ENCODE measurements around the gene MRPS23.

Gene MRPS23

DNA sequence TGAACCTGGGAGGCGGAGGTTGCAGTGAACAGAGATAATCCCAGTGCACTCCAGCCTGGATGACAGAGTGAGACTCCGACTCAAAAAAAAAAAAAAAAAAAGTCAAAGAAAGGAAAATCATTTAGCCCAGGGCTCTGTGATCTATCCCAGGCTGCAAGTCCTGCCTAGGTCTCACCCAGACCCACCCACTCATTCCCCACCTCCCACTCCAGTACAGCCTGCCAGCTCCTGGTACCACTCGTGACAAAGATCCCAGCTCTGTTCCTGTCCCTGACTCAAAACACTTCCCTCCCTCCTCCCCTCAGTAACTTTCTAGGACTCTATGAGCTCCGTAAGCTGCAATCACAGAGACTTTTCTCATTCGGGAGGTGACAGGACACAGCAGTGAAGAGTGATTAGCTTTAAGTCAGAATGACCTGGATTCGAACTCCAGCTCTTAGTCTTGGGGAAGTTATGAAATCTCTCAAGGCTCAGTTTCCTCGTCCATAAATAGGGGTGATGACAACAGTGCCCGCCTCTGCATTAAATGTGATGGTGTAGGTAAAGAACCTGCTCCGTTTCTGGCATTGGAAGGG lies 28.0 kb upstream of the MRPS23 start:
- no peak for DNase-seq (ENCODE audit: low read depth)
- TF ChIP-seq, protein P1, sequence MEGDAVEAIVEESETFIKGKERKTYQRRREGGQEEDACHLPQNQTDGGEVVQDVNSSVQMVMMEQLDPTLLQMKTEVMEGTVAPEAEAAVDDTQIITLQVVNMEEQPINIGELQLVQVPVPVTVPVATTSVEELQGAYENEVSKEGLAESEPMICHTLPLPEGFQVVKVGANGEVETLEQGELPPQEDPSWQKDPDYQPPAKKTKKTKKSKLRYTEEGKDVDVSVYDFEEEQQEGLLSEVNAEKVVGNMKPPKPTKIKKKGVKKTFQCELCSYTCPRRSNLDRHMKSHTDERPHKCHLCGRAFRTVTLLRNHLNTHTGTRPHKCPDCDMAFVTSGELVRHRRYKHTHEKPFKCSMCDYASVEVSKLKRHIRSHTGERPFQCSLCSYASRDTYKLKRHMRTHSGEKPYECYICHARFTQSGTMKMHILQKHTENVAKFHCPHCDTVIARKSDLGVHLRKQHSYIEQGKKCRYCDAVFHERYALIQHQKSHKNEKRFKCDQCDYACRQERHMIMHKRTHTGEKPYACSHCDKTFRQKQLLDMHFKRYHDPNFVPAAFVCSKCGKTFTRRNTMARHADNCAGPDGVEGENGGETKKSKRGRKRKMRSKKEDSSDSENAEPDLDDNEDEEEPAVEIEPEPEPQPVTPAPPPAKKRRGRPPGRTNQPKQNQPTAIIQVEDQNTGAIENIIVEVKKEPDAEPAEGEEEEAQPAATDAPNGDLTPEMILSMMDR (IDR thresholded peaks at IDR 0.05; ENCODE audit: control insufficient read depth, extremely low read depth, insufficient read depth): no peak
- H3K4me3 ChIP-seq (ENCODE audit: low read depth, low read length): no peak overlapping the region

DNA sequence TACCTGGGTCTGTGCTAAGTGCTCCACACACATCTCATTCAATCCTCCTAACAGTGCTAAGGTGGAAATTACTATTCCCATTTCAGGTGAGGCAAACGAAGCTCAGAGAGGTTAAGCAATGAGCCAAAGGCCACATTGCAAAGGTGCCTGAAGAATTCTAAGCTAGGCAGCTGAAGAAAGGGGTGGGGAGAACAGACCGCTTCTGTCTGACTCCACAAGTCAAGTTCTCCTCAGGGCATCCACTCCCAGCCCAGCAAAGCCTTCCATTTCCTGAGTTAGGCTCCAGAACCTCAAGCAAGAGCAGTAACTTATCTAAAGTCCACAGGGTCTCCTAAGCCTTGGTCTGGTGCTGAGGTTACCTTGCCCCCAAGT lies 27.0 kb upstream of the MRPS23 start:
- H3K4me3 ChIP-seq (ENCODE audit: low read depth, low read length): no peak overlapping the region
- TF ChIP-seq, protein P1 (IDR thresholded peaks at IDR 0.05; ENCODE audit: control insufficient read depth, extremely low read depth, insufficient read depth): no peak
- no peak for DNase-seq (ENCODE audit: low read depth)

DNA sequence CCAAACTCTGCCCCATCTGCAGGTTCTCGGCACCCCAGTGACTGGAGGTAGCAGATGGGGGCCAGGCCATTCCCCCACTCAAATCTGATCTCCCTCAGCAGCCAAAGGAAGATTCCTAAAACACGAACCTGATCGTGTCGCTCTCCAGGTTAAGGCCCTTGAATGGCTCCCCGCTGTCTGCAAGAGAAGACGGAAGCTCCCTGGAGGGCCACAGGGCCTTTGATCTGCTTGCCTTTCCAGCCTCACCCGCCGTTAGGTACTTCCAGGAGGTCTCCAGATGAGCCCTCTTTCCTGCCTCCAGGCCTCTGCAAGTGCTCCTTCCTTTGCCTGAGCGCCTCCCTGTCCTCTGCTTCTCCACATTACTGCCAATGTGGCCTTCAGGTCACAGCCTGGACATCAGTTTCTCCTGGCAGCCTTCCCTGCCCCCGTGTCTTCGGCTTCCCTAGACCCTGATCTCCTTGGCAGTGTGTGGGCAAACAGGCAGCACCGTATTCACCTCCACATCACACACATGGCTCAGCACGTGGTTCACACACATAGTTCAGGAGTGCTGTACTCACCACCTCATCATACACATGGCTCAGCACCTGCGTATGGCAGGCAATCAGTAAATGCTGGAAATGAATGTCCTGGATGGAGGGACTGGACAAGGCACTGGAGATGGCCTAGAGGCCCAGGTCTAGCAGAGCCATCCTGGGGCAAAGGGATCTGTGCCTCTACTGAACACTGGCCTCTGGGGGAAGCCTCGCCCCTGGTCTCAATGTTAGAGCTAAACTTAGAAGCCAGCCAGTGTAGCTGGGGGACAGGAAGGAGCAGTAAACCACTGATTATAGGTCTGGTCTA lies 26.4 kb upstream of the MRPS23 start:
- TF ChIP-seq, protein P1 (IDR thresholded peaks at IDR 0.05; ENCODE audit: control insufficient read depth, extremely low read depth, insufficient read depth): no peak
- no peak for DNase-seq (ENCODE audit: low read depth)
- H3K4me3 ChIP-seq (ENCODE audit: low read depth, low read length): no peak overlapping the region

DNA sequence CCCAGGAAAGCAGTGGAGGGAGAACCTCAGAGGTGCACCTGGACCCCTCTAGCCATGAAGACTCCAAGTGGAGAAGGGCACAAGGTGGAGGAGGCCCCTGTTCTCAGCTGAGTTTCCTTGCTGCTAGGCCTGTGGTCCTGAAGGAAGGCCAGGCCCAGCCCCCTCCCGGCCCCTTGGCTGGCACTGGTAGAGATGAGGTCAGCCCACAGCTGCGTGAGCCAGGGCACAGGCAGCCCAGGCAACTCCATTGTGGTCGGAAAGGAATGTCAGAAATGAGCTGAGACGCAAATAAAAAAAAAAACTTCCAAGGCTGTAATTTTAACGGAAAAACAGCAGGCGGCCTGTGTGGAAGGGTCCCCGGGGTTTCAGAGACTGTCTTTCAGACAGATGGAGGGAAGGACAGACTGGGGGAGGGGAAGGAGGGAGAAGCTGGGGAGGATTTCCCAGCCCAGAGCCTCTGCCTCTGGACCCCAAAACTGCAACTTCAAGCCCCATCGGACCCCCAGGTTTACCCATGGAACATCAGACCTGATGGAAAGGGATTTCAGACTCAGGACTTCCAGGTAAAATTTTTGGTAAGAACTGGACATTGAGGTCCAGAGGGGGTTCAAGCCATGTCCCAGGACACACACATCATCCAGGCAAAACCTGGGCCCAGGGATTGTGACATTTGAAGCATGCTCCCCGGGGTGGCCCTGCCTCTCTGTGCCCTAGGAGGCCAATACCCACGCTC lies 25.6 kb upstream of the MRPS23 start:
- TF ChIP-seq, protein P1 (IDR thresholded peaks at IDR 0.05; ENCODE audit: control insufficient read depth, extremely low read depth, insufficient read depth): no peak
- DNase-seq (ENCODE audit: low read depth): no peak
- no peak overlapping the region for H3K4me3 ChIP-seq (ENCODE audit: low read depth, low read length)

DNA sequence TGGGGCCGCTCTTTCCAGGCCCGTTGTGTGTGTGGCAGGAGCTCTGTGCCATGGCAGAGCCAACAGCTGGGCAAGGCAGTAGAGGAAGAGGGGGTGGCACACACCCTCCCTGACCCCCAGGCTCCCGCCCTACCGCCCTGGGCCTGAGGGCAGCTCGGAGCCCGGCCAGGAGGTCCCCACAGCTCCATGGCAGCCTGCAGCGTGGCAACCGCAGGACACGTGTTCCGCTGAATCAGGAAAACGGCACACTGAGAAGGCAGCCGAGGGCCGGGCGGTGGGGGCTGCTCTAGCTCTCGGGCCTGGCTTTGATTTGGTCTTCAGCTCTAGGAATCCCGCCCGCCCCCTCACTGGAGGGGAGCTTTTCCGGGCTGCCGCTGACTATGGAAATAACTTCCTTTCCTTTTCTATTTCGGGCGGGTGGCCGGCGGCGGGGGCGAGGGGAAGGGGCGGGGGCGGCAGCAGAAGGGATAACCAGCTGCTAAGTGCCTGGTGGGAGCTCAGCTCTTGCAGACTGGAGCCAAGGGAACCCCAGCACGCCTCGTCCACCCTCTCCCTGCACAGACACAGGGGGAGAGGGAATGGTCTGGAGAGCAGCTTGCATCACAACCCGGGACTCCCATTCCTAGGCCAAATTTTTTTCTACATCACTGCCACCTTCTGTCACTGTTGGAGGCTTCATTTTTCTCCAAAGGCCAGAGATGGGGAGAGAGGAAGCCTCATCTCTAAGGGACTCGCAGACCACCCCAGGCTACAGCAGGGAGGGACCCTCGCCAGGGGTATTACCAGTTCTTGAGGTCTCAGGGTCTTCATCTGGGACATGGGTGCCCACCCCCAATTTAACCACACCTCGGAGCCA lies 24.8 kb upstream of the MRPS23 start:
- no peak for DNase-seq (ENCODE audit: low read depth)
- H3K4me3 ChIP-seq (ENCODE audit: low read depth, low read length): no peak overlapping the region
- TF ChIP-seq, protein P1 (IDR thresholded peaks at IDR 0.05; ENCODE audit: control insufficient read depth, extremely low read depth, insufficient read depth): no peak

DNA sequence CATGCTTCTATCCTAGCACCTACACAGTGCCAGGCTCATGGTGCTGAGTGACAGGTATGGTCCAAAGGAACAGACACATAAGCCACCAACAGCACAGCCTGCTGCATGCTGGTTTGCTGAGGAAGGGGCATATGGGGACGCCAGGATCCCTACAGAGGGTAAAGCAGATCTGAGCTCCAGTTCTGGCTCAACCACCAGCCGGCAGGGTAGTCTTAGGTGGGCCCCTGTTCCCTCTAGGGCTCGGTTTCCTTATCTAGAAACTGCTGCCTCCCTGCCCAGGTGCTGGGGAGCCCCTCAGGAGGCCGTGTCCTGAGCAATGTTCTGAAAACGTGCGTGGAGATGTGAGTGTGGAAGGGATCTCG lies 24.2 kb upstream of the MRPS23 start:
- TF ChIP-seq, protein P1 (IDR thresholded peaks at IDR 0.05; ENCODE audit: control insufficient read depth, extremely low read depth, insufficient read depth): no peak
- DNase-seq (ENCODE audit: low read depth): no peak
- H3K4me3 ChIP-seq (ENCODE audit: low read depth, low read length): no peak overlapping the region

Measured in LNCaP clone FGC (cell line).